CD4-positive, alpha-beta T cell treated with Interleukin-1 beta for 1 hour (primary cell): ENCODE results near the gene C5AR2.
A peak's percentile ranks its signal among the peaks of the same experiment; 100 is the strongest.
"Not testable (repeated sequence)": the region's sequence is repeated elsewhere in the genome, so short reads cannot be mapped to it uniquely, and the experiment has no call there.

Experiments used
- DNase-seq, 2 donors: peaks; one replicate each; pipeline ENCODE4 v3.0.0-alpha.2; 2020 to 2022

The C5AR2 gene

DNA sequence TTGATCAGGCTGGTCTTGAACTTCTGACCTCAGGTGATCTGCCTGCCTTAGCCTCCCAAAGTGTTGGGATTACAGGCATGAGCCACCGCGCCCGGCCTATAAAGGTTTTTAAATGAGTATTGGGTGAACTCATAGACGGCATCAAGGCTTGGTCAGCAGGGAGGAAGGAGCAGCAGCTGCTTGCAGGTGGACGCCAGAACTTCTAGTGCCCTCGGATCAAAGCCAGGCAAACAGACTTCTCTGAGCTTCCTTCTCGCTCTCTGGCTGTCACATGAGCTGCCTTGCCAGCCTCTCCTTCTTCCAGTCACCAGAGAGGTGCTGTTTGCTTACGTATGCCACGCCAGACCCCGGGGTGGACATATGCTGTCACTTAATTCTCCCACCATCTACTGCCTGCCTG is 33.5 kb downstream of the C5AR2 start:
- not testable (repeated sequence) for DNase-seq

DNA sequence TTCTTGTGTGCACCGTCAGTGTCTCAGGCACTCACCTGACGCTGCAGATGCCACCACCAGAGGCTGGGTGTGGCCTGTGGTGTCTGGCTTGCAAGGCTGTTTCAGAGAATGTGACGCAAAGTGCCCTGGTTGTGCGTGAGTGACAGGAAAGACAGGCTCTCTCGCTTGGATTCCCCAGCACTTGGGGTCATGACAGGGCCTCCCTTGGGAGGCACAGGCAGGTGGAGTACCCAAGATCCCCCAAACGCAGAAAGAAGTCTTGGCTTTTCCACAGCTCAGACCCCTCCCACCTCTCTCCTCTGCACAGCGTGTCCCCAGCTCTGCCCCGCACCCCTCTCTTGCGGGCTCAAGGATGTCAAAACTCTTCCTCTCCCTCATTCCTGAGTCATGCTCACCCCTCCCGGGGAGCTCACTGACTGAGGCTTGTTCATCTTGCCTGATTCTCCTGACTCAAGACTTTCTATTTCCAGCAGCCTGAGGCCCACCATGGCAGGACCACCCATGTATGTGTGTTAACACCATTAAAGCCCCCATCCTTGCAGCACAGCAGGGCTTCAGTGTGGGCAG is 38.2 kb downstream of the C5AR2 start:
- peak in 1 of 2 donors; percentile 80 for DNase-seq

DNA sequence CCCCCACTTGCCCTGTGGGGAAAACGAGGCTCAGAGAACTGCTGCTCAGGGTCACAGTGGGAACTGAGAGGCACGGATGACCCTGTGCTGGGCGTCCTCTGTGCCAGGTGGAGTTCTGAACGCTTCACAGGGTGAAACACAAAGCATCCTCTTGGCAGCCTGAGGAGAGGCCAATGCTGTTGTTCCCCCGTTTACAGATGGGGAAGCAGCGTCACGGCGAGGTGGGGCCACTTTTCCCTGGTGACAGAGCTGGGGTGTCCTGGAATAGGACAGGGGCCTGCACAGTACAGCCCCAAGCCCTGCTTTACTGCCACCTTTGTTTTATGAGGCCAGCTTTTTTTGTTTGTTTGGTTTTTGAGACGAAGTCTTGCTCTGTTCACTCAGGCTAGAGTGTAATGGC is 39.3 kb downstream of the C5AR2 start:
- peak in 1 of 2 donors; percentile 37 for DNase-seq

DNA sequence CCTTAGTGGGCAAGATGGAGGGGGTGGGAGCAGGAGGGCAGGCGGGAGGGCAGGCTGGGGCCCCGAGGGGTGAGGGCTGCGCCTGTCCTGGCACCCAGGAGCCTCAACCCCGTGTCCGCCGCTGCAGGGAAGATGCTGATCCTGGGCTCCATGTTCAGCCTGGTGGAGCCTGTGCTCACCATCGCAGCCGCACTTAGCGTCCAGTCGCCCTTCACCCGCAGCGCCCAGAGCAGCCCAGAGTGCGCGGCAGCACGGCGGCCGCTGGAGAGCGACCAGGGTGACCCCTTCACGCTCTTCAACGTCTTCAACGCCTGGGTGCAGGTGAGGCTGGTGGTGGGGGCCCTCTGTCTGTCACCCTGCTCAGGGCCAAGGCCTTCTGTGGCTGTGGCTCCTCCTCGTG is 40.6 kb downstream of the C5AR2 start:
- no peak for DNase-seq

DNA sequence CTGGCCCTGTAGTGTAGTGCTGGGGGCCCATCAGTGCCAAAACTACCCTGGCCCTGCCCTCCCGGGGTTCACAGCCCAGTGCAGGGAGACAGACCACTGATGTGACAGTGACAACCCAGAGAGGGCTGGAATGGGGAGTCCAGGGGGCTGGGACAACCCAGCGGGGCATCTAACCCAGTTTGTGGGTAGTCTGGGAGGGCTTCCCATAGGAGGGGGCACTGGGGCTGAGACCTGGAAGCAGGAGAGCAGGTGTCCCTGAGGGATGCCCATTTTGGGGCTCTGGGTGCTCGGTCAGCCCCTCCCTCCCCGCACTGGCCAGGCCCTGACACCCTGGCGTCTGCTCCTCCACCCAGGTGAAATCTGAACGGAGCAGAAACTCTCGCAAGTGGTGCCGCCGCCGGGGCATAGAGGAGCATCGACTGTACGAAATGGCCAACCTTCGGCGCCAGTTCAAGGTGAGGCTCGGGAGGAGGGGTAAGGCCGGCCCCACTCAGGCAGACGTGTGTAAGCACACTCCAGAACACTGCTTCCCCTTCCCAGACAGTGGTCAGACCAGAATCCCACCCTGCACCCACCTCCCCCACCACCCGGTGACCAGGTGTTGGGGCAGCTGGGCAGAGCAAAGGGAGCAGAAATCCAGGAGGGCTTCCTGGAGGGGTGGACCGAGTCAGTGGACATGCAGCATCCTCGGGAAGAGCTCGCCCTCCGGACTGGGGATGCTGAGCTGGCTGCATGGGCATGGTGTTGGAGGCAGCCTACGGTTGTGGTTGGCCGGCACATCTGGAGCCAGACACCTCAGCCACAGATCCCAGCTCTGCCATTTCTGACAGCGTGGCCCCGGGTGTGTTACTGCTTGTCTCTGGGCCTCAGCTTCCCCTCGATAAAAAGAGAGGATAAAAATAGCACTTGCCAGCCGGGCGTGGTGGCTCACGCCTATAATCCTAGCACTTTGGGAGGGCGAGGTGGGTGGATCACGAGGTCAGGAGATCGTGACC is 41.6 kb downstream of the C5AR2 start:
- no peak for DNase-seq

DNA sequence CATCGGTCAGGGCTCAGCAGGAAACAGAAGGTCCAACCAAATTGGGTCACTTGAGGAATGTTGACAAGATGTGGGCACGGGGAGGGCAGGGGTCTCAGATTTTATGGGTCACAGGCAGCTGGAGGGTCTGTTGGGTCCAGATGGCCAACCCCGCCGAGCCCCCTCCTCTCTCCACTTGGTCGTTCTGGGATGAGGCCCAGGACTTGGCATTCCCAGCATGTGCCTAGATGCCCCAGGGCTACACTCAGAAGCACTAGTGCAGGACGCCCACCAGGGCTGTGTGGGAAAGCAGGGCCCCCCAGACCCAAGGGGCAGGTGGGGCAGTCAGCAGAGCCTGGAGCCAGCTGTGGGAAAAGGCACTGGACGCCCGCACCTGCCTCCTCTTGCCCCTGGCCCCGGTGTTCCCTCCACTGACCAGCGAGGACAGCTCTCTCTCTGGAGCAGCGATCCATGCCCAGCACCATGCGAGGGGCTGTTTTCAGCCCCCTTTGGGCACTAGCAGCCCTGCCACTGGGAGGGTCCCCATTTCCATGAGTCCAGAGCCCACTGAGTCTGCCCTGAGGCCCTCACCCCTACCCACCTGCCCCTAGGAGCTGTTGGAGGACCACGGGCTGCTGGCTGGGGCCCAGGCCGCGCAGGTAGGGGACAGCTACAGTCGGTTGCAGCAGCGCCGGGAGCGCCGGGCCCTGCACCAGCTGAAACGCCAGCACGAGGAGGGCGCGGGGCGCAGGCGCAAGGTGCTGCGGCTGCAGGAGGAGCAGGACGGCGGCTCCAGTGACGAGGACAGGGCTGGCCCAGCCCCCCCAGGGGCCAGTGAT is 43.1 kb downstream of the C5AR2 start:
- no peak for DNase-seq

DNA sequence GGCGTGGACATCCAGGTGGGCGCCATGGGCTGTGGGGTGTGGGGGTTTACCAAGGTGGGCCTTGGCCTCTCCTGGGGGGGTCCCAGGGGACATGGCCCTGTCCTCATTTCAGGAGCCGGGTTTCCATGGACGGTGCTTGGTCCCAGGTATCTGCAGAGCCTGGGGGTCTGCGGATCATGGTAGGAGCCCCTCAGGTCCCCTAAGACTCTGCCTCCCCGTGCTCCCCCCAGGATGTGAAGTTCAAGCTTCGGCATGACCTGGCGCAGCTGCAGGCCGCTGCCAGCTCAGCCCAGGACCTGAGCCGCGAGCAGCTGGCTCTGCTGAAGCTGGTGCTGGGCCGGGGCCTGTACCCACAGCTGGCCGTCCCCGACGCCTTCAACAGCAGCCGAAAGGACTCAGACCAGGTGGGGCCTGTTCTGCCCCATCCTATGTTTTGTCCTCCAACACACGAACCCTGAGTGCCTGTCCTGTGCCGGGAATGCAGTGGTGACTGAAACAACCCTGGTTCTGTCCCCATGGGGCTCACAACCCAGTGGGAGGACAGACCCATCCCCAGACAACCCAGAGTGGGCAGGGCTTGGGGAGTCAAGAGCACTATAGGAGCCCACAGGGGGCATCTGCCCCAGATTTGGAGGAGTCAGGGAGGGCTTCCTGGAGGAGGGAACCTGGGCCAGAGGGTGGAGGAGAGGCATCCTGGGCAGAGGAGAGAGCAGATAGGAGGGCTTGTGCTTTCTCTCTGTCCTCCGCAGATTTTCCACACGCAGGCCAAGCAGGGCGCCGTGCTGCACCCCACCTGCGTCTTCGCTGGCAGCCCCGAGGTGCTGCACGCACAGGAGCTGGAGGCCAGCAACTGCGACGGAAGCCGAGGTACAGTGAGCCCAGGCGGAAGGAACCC is 44.0 kb downstream of the C5AR2 start:
- DNase-seq = no peak

DNA sequence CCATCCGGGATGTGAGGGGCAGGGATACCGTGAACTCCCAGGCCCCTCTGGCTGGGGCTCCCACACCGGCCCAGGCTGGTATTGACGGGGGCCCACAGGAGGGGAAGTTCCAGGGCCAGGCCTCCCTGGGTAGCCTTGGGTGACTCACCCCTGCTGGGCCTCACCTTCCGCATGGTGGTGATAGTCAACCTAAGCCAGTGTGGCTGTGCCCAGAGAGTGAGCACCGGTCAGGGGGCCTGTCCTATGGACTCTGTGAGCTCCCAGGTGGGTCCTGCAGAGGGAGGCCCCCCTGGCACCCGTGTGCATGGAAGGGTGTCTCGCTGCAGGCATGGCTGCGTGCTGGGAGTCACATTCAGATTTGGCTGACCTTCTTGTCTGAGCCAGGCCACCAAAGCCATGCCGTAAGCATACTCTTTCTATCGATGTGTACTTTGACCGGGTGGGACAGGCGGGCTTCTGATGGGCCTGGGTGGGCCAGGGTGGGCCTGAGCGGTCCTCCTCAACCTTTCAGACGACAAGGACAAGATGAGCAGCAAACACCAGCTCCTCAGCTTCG is 44.7 kb downstream of the C5AR2 start:
- DNase-seq = peak in 1 of 2 donors; percentile 45

DNA sequence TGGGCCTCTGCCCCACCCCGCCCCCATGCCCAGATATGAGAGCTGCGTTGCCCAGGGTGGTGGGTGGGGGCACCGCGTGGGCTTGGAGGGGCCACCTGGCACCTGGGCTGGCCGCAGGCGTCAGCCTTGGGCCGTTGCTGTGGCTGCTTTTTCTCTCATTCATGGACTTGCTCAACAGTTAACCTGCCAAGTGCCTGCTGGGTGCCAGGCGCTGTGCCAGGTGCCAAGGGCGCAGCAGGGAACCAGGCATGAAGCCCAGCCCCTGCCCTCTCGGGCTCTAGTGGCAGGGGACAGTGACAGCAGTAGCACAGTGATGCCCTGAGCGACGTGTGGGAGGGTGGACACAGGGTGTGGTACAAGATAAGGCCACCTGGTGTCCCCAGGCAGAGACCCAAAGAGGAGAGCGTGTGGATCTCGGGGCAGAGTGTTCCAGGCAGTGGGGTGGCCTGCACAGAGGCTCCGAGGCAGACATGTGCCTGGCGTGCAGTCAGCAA is 45.3 kb downstream of the C5AR2 start:
- no peak for DNase-seq

DNA sequence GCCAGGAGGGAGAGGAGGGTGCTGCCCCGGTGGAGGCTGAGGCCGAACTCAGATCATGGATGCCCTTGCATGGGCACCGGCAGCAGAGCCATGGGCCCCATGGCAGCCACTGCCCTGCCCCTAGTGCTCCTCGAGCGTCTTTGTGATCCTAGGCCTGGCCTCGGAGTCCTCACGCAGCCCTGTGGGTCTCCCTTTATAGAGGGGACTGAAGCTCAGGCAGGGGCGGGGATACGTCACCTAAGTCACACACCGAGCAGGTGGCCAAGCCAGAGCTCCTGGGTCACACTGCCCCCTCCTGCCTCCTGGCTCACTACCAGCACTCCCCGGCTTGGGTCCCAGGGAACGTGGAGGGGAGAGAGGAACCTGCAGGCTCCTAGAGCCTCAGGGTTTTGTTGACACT is 45.8 kb downstream of the C5AR2 start:
- DNase-seq = no peak

DNA sequence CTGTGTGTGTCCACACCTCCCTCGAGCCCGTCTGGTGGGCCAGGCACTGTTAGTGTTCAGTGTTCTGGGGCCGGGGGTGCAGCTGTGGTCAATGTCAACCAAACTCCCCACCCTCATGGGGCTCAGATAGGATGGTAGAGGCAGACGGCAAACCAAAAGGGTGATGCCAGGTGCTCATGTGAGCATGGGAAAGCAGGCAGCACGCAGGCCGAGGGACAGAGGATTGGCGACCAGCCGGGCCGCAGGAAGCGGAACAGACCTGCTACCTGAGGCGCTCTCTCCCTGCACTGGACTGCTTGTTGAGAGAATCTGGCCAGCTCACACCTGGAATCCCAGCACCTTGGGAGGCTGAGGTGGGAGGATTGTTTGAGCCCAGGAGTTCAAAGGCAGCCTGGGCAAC is 46.3 kb downstream of the C5AR2 start:
- no peak for DNase-seq

DNA sequence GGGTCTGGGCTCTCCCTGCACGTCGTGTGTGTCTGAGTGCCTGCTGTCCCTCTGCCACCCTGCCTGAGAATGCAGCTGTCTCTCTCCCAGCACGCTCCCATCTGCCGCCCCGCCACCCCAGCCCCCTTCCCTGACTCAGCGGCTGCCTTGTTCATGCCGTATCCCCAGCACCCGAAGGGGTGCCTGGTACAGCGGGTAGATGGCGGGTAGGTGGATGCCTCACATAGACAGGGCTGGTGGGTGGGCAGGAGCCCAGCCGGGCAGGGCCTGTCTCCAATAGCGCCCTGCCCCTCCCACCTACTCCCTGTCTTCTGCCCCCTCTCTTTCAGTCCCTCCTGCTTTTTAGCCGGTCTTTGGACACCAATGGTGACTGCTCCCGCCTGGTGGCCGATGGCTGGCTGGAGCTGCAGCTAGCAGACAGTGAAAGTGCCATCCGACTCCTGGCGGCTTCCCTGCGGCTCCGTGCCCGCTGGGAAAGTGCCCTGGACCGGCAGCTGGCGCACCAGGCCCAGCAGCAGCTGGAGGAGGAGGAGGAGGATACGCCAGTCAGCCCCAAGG is 47.5 kb downstream of the C5AR2 start:
- DNase-seq = no peak

DNA sequence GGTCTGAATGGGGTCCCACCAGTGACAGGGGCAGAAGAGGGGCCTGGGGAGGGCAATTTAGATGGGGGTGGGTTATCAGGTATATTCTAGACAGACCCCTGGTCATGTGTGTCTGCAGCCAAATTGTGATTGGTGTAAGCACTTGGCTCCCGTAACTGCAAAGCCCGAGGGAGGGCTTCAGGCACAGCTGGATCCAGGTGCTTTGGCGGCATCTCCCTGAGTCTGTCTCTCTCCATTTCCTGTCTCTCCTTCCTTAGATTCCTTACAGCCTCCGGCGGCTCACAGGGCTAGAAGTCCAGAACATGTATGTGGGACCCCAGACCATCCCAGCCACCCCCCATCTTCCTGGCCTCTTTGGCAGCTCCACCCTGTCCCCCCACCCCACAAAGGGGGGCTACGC is 48.6 kb downstream of the C5AR2 start:
- DNase-seq = no peak

DNA sequence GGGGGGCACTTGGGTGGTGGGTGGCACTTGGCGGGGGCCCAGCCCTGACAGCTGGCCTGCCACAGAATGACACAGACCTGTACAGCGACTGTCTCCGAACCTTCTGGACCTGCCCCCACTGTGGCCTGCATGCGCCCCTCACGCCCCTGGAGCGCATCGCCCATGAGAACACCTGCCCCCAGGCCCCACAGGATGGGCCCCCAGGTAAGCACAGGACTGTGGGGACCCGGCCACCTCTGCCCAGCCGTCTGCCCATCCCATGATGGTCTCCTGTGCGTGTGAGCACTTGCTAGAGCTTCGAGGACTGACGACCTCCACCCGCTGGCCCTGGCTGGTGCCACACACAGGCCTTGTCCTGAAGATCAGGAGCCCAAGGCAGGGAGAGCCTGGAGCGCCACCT is 49.1 kb downstream of the C5AR2 start:
- no peak for DNase-seq

DNA sequence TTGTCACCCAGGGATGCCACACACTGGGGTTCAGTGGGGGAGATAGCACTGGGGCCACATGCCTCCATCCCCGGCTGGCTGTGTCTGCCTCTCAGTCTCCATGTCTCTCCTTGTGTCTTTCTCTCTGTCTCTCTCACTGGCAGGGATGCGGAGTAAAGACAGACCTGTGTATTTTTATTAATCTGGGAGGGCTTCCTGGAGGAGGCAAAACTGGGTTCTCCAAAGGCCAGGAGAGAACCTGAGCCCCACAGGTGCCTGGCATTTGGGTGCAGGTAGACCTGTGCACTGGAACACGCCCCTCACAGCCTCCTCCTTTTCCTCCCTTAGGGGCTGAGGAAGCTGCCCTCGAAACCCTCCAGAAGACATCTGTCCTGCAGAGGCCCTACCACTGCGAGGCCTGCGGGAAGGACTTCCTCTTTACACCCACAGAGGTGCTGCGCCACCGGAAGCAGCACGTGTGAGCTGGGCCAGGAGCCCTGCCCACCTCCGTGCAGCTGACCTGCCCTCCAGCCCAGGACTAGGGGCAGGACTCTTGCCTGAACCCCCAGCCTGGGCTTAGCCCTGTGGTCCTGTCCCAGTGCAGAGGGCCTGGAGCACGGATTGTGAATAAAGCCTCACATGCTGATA is 49.8 kb downstream of the C5AR2 start:
- DNase-seq = peak; percentile 43 to 60

DNA sequence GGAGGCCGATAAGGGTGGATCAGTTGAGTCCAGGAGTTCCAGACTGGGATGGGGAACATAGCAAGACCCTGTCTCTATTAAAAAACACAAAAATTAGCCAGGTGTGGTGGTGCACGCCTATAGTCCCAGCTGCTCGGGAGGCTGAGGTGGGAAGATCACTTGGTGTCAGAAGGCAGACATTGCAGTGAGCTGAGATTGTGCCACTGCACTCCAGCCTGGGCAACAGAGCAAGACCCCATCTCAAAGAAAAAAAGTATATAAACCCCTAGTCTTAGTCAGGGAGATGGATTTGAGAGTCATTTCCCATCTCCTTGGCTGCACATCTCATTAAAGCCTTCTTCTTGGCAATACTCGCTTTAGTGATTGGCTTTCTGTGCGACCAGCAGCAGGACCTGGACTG is 51.9 kb downstream of the C5AR2 start:
- DNase-seq = not testable (repeated sequence)

DNA sequence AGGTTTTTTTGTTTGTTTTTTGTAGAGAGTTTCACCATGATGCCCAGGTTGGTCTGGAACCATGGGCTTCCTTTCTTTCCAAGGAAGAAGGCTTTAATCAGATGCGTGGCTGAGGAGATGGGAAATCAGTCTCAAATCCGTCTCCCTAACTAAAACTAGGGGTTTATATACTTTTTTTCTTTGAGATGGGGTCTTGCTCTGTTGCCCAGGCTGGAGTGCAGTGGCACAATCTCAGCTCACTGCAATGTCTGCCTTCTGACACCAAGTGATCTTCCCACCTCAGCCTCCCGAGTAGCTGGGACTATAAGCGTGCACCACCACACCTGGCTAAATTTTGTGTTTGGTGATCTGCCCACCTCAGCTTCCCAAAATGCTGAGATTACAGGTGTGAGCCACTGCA is 52.6 kb downstream of the C5AR2 start:
- DNase-seq = not testable (repeated sequence)

DNA sequence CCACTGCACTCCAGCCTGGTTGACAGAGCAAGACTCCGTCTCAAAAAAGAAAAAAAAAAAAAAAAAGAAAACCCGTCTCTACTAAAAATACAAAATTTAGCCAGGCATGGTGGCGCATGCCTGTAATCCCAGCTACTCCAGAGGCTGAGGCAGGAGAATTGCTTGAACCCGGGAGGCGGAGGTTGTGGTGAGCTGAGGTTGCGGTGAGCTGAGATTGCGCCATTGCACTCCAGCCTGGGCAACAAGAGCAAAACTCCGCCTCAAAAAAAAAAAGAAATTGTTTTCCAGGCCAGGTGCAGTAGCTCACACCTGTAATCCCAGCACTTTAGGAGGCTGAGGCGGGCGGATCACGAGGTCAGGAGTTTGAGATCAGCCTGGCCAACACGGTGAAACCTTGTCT is 54.6 kb downstream of the C5AR2 start:
- not testable (repeated sequence) for DNase-seq

DNA sequence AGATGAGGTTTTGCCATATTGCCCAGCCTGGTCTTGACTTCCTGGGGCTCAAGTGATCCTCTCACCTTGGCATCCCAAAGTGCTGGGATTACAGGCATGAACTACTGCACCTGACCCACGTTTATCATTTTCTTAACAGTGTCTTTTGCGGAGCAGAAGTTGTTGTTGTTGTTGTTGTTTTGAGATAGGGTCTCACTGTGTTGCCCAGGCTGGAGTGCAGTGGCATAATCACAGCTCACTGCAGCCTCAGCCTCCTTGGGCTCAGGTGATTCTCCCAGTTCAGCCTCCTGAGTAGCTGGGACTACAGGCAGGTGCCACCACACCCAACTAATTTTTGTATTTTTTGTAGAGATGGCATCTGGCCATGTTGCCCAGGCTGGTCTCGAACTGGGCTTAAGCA is 55.6 kb downstream of the C5AR2 start:
- DNase-seq = not testable (repeated sequence)

DNA sequence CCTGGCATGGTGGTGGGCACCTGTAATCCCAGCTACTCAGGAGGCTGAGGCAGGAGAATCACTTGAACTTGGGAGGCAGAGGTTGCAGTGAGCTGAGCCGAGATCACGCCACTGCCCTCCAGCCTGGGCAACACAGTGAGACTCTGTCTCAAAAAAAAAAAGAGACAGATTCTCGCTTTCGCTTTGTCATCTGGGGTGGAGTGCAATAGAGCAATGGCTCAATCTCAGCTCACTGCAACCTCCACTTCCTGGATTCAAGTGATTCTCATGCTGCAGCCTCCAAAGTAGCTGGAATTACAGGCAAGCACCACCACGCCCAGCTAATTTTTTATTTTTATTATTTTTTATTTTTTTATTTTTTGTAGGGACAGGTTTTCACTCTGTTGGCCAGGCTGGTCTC is 56.7 kb downstream of the C5AR2 start:
- DNase-seq = peak in 1 of 2 donors; percentile 56

DNA sequence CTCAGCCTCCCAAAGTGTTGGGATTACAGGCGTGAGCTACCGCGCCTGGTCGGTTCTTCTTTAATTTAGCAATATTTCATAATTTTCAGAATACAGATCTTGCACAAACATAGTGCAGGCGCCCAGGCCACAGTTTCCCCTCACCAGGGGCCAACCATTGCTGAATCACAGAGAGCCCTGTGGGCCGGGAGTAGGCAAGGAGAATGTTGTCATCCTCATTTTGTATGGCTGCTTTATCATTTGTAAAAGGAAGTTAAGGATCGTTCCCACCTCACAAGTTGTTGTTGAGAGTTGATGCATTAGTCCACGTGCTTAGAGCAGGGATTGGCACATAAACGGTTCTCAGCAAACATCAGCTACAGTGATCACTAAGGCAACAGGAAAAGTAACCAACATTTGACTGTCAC is 57.2 kb downstream of the C5AR2 start:
- peak; percentile 13 to 81 for DNase-seq
